HTERT RPE-1 (cell line): Measurements from ENCODE around the gene SLC43A1.

Experiments
- in situ Hi-C: fragments of 300-500 bp; cut with MboI; formaldehyde crosslinking; loops from 4 replicates; pipeline ENCODE4 v1.14.3; 2020; ENCODE audit warnings: low sequenced_read_pairs

SLC43A1 gene

DNA sequence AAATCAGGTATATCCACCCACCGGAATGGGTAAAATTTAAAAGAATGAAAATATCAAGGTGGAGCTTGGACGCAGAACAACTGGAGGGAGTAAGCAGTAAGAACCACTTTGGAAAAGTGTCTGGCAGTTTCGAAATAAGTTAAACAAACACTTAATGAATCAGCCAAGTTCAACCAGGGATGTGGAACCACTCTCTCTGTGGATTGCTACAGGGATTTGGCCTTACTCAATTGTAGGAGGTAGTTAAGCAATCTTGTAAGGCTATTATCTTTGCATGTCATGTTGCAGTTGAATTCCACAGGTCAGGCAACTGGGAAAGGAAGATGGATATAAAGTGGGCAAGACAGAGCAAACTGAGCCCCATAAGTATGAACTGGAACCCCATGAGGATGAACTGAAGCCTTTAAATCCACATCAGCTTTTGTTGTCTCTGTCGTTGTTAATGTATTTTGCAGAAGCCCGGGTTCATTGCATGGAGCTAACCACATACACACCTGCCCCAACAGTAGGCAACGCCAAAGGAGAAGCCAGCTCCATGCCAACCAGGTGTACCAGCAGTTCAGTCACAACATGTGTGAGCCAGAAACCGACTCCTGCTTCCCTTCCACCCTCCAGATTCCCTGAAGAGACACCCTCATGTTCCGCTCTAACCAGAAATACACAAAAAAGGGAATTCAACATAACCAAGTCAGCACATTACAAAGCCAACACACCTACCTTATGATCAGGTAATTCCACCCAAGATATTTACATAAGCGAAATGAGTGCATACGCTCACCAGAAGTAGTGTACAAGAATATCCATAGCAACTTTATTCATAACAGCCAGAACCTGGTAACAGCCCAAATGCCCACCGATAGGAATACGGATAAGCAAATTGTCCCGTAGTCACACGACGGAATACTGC is 80.6 kb downstream of the SLC43A1 start:
- in situ Hi-C loops, result no loop called here
